AML-193 (cell line): Measurements from ENCODE around the gene PPARG.

ENCODE experiments used
- DNase-seq, 2 experiments: peaks; one replicate each; lab custom pipeline; 2025; lab: John Stamatoyannopoulos, UW

Gene PPARG

GRCh38 chr3:12345141-12345561 is 56.3 kb downstream of the PPARG start:
- no peak for DNase-seq

GRCh38 chr3:12345584-12346494 is 57.0 kb downstream of the PPARG start:
- DNase-seq: no peak

GRCh38 chr3:12347301-12347700 is 58.4 kb downstream of the PPARG start:
- no peak for DNase-seq

- peak; percentile 99 to 100 for DNase-seq
These were observed 61.3 kb downstream of the PPARG start for GRCh38 chr3:12349895-12350811.

- DNase-seq: peak; percentile 88 to 89
These were observed 62.3 kb downstream of the PPARG start for GRCh38 chr3:12351145-12351544.

- peak; percentile 70 to 80 for DNase-seq
These were observed 63.4 kb downstream of the PPARG start for GRCh38 chr3:12352253-12352652.

GRCh38 chr3:12352755-12353154 is 63.9 kb downstream of the PPARG start:
- DNase-seq: no peak

- DNase-seq: peak; percentile 97 to 98
These were observed 65.1 kb downstream of the PPARG start for GRCh38 chr3:12353796-12354525.

- DNase-seq: peak; percentile 52 to 58
These were observed 67.3 kb downstream of the PPARG start for GRCh38 chr3:12356175-12356574.

- DNase-seq: no peak
These were observed 68.1 kb downstream of the PPARG start for GRCh38 chr3:12356996-12357395.

- no peak for DNase-seq
These were observed 68.6 kb downstream of the PPARG start for GRCh38 chr3:12357456-12357855.

GRCh38 chr3:12363397-12364195 is 74.7 kb downstream of the PPARG start:
- no peak for DNase-seq

GRCh38 chr3:12367346-12367745 is 78.5 kb downstream of the PPARG start:
- DNase-seq: no peak

GRCh38 chr3:12369029-12369428 is 80.2 kb downstream of the PPARG start:
- no peak for DNase-seq

GRCh38 chr3:12369598-12369997 is 80.7 kb downstream of the PPARG start:
- no peak for DNase-seq

GRCh38 chr3:12370758-12371157 is 81.9 kb downstream of the PPARG start:
- DNase-seq: no peak

- no peak for DNase-seq
These were observed 82.8 kb downstream of the PPARG start for GRCh38 chr3:12371525-12372140.

- peak; percentile 28 to 45 for DNase-seq
These were observed 83.9 kb downstream of the PPARG start for GRCh38 chr3:12372741-12373280.

- no peak for DNase-seq
These were observed 86.7 kb downstream of the PPARG start for GRCh38 chr3:12375572-12375971.

GRCh38 chr3:12379640-12380429 is 91.0 kb downstream of the PPARG start:
- no peak for DNase-seq
